ENCODE measurements around the gene EID2B. TPM values are rescaled to one million over a fixed set of nuclear protein-coding genes. Genes with fewer than 3 reads are reported as not detected.

The EID2B gene
- total and polyA plus RNA-seq, 2 of the 13 experiments (the other 11 are each of a cell fraction or from before 2014, with no cell fraction given) = 2.5 to 3.7 TPM

- peak; percentile 60 to 83 for TF ChIP-seq HMGXB4 (CRISPR knock-in tag; IDR thresholded peaks at IDR 0.05; ENCODE audit: borderline replicate concordance in 1 of 2, low read depth in 1 of 2)
- no peak for TF ChIP-seq ZNF713 (CRISPR knock-in tag; IDR thresholded peaks at IDR 0.05)
- peak; percentile 79 for TF ChIP-seq CTCF (CRISPR knock-in tag; IDR thresholded peaks at IDR 0.05)
- TF ChIP-seq ZSCAN20 (CRISPR knock-in tag; IDR thresholded peaks at IDR 0.05; ENCODE audit: borderline replicate concordance) = peak; percentile 99
- peak; percentile 99 for TF ChIP-seq HES4 (CRISPR knock-in tag; IDR thresholded peaks at IDR 0.05; ENCODE audit: borderline replicate concordance)
- no peak for TF ChIP-seq ZNF513 (CRISPR knock-in tag; conservative IDR thresholded peaks at IDR 0.05)
- no peak for TF ChIP-seq TCF12 (IDR thresholded peaks at IDR 0.05)
- peak; percentile 65; the same call in 1 of the 2 replicates for TF ChIP-seq TCF12 (CRISPR knock-in tag; IDR thresholded peaks at IDR 0.05)
- TF ChIP-seq MAFG (CRISPR knock-in tag; IDR thresholded peaks at IDR 0.05) = peak; percentile 54; the same call in 1 of the 2 replicates
- TF ChIP-seq HMGXB3 (CRISPR knock-in tag; IDR thresholded peaks at IDR 0.05; ENCODE audit: borderline replicate concordance) = no peak
- TF ChIP-seq FIP1L1 (IDR thresholded peaks at IDR 0.05; ENCODE audit: borderline replicate concordance, insufficient read depth, low read depth, low read length) = no peak
- TF ChIP-seq ZXDC (CRISPR knock-in tag; IDR thresholded peaks at IDR 0.05) = peak; percentile 99
- peak; percentile 96; the same call in 1 of the 2 replicates for TF ChIP-seq ZNF782 (CRISPR knock-in tag; IDR thresholded peaks at IDR 0.05; ENCODE audit: borderline replicate concordance)
- no peak for TF ChIP-seq RAD51 (IDR thresholded peaks at IDR 0.05; ENCODE audit: borderline replicate concordance)
Observed at GRCh38 chr19:39502640-39503417, 29.8 kb downstream of the EID2B start (continued).

Data from HepG2 (cell line).